OCI-LY7 (cell line): ENCODE measurements around the gene MACROD2. TPM values are rescaled to one million over a fixed set of nuclear protein-coding genes. Genes with fewer than 3 reads are reported as not detected.
"Not testable (repeated sequence)": the region's sequence is repeated elsewhere in the genome, so short reads cannot be mapped to it uniquely, and the experiment has no call there.

ENCODE experiments used
- BruUV-seq: library from RNA; stranded (reverse); fragments of 400-500 nt; replicated peaks from 2 replicates; lab custom pipeline; 2021; lab: Mats Ljungman, UMichigan
- CTCF ChIA-PET: fragments of 300-600 bp; sonication (Branson Sonifier 250); formaldehyde crosslinking; loops from one replicate; lab custom pipeline; 2022; ENCODE audit warnings: antibody characterized with exemption; ENCODE audit not compliant: unreplicated experiment; lab: Charles Lee
- POLR2A ChIA-PET: fragments of 300-600 bp; sonication (Branson Sonifier 250); formaldehyde crosslinking; loops from one replicate; lab custom pipeline; 2022; ENCODE audit warnings: antibody characterized with exemption; lab: Charles Lee
- DNase-seq: peaks from one replicate; pipeline ENCODE4 v3.0.0-alpha.2; 2015; ENCODE audit warnings: low spot score
- H2AFZ ChIP-seq: fragments of 200-600 bp; sonication (generic), shearing (Covaris generic); 2 replicates; pipeline ENCODE4 v1.6.1; 2014; ENCODE audit warnings: mild to moderate bottlenecking, antibody characterized with exemption, low read length, moderate library complexity
- H3K27ac ChIP-seq: fragments of 200-600 bp; sonication (generic); 2 replicates; pipeline ENCODE4 v1.5.1; 2014; ENCODE audit warnings: mixed run types, low read depth, mild to moderate bottlenecking, moderate library complexity, low read length, inconsistent platforms; ENCODE audit not compliant: poor library complexity, severe bottlenecking
- H3K36me3 ChIP-seq: fragments of 200-600 bp; sonication (generic); 2 replicates; pipeline ENCODE4 v1.6.1; 2014; ENCODE audit warnings: mild to moderate bottlenecking, antibody characterized with exemption, low read length, moderate library complexity, mixed read lengths; ENCODE audit not compliant: insufficient read depth
- H3K4me1 ChIP-seq: fragments of 200-600 bp; sonication (generic); 2 replicates; pipeline ENCODE4 v1.5.1; 2014; ENCODE audit warnings: mild to moderate bottlenecking, low read length; ENCODE audit not compliant: insufficient read depth, poor library complexity, severe bottlenecking
- H3K4me2 ChIP-seq: fragments of 200-600 bp; sonication (generic); 2 replicates; pipeline ENCODE4 v1.6.1; 2014; ENCODE audit warnings: mild to moderate bottlenecking, low read length
- H3K4me3 ChIP-seq: fragments of 200-600 bp; sonication (generic); 2 replicates; pipeline ENCODE4 v1.5.1; 2014; ENCODE audit warnings: mild to moderate bottlenecking, low read depth, low read length; ENCODE audit not compliant: poor library complexity, severe bottlenecking
- H3K79me2 ChIP-seq: fragments of 200-600 bp; sonication (generic); 2 replicates; pipeline ENCODE4 v1.6.1; 2016; ENCODE audit warnings: low read depth, mild to moderate bottlenecking, low read length, moderate library complexity, mixed read lengths; ENCODE audit not compliant: insufficient read depth
- H3K9me2 ChIP-seq: fragments of 200-600 bp; sonication (generic); 2 replicates; pipeline ENCODE4 v1.6.1; 2016; ENCODE audit warnings: mild to moderate bottlenecking, low read length, mixed read lengths; ENCODE audit not compliant: insufficient read depth
- H3K9me3 ChIP-seq: fragments of 200-600 bp; sonication (generic); 2 replicates; pipeline ENCODE4 v1.6.1; 2014; ENCODE audit warnings: mild to moderate bottlenecking, mixed run types, low read length, mixed read lengths
- H4K20me1 ChIP-seq: fragments of 200-600 bp; sonication (generic); 2 replicates; pipeline ENCODE4 v1.6.1; 2014; ENCODE audit warnings: mild to moderate bottlenecking, antibody characterized with exemption, low read length, moderate library complexity, mixed read lengths; ENCODE audit not compliant: insufficient read depth
- CTCF ChIP-seq: fragments of 200-600 bp; sonication (generic); conservative IDR thresholded peaks from 2 replicates; pipeline ENCODE4 v1.5.1; 2014; ENCODE audit warnings: mild to moderate bottlenecking, antibody characterized with exemption, low read length, moderate library complexity, mixed read lengths
- EZH2phosphoT487 ChIP-seq: fragments of 200-600 bp; sonication (generic); IDR thresholded peaks from 2 replicates; pipeline ENCODE4 v1.6.1; 2018; ENCODE audit warnings: low read depth, borderline replicate concordance, mild to moderate bottlenecking, mixed run types, antibody characterized with exemption, low read length, moderate library complexity, mixed read lengths
- intact Hi-C: fragments of 100-400 bp; cut with micrococcal nuclease; formaldehyde crosslinking; loops from one replicate; pipeline ENCODE4 v1.10.0; 2022; ENCODE audit not compliant: unreplicated experiment
- total RNA-seq, 2 experiments: library from RNA; depleted of rRNA in 1 of 2; stranded (reverse); fragments of >200 nt in 1 of 2; shearing (Covaris generic) in 1 of 2; gene quantifications; 2 replicates each; pipeline ENCODE4 v1.2.3, GENCODE V29; 2014 to 2022

Gene MACROD2
- total RNA-seq, 2 experiments from 2014 or later = 0.09 to 4.5 TPM

GRCh38 chr20:15806105-15806504, 1810.8 kb downstream of the MACROD2 start:
- H3K27ac ChIP-seq = no peak overlapping the region
- ChIA-PET CTCF (no interaction called here), POLR2A (interaction anchor here (0.7 to 1.7 kb wide), 3 partner anchors 12 to 318 kb away, joined by 3 to 5 read pairs (median 4); no protein-coding TSS in a partner anchor)
- no peaks in the 10 kb centered on the region for H4K20me1 ChIP-seq
- no peaks in the 10 kb centered on the region for H3K79me2 ChIP-seq
- H3K9me2 ChIP-seq = no peaks in the 10 kb centered on the region
- no peaks in the 10 kb centered on the region for H3K4me1 ChIP-seq
- H3K4me3 ChIP-seq = no peak overlapping the region
- intact Hi-C loops = no loop called here
- H3K9me3 ChIP-seq = no peaks in the 10 kb centered on the region
- DNase-seq = no peak
- no TSS peak for BruUV-seq
- H2AFZ ChIP-seq = no peak overlapping the region
- TF ChIP-seq CTCF = no peak
- no peak overlapping the region for H3K4me2 ChIP-seq
- no peaks in the 10 kb centered on the region for H3K36me3 ChIP-seq

DNA sequence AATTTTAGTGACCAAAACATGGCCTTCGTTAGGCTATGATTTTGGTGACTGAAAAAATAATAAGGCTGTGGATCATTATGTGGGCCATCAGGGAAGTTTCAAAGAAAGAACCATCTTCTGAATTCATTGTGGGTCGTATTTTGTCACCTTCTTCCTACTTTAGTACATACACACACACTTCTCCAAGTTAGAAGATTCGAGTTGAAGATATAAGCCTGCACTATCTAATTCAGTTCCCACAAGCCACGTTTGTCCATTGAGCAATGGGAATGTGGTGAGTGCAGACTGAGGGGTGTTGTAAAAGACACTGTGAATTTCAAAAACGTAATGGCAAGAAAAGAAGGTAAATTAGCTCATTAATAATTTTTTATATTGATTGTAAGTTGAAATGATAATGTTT, 1812.0 kb downstream of the MACROD2 start:
- POLR2A ChIA-PET = interaction anchor here (0.8 to 1.7 kb wide), 2 partner anchors 12 to 13 kb away, joined by 3 to 4 read pairs; no protein-coding TSS in a partner anchor
- Histone ChIP-seq H3K4me1 (no peaks in the 10 kb centered on the region), H3K9me2 (no peaks in the 10 kb centered on the region), H3K4me3 (no peak overlapping the region), H3K4me2 (no peak overlapping the region), H2AFZ (no peak overlapping the region), H3K36me3 (no peaks in the 10 kb centered on the region), H4K20me1 (no peaks in the 10 kb centered on the region), H3K9me3 (no peaks in the 10 kb centered on the region), H3K27ac (no peak overlapping the region), H3K79me2 (no peaks in the 10 kb centered on the region)
- DNase-seq = no peak
- BruUV-seq = no TSS peak
- CTCF ChIA-PET = no interaction called here
- intact Hi-C loops = no loop called here
- TF ChIP-seq EZH2phosphoT487 = no peak
- TF ChIP-seq CTCF = no peak

DNA sequence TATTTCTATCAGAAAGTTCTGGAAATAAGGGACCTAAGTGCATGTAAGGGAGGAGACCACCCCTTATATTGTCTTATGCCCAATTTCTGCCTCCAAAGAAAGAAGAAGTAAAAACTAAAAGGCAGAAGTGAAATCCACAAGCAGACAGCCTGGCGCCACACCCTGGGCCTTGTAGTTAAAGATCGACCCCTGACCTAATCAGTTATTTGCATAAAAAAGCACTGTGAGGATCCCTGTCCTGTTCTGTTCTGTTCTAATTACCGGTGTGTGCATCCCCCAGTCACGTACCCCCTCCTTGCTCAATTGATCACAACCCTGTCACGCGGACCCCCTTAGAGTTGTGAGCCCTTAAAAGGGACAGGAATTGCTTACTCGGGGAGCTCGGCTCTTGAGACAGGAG, 1812.5 kb downstream of the MACROD2 start:
- H3K4me3 ChIP-seq, H2AFZ ChIP-seq, H3K79me2 ChIP-seq, intact Hi-C loops, H3K27ac ChIP-seq, BruUV-seq, H3K9me2 ChIP-seq, H3K36me3 ChIP-seq, H3K4me2 ChIP-seq, H3K4me1 ChIP-seq, H4K20me1 ChIP-seq, CTCF ChIA-PET, H3K9me3 ChIP-seq: not testable (repeated sequence)
- POLR2A ChIA-PET = interaction anchor here (0.6 to 1.7 kb wide), 4 partner anchors 10 to 120 kb away, joined by 3 to 5 read pairs (median 4); no protein-coding TSS in a partner anchor
- peak; percentile 2 for DNase-seq
